ENCODE measurements around the gene CREB3L2. TPM values are rescaled to one million over a fixed set of nuclear protein-coding genes. Genes with fewer than 3 reads are reported as not detected.

The CREB3L2 gene
- total and polyA plus RNA-seq, 2 donors (not counting 1 experiment from before 2014, with no cell fraction given) = 13.8 to 25.1 TPM

DNA sequence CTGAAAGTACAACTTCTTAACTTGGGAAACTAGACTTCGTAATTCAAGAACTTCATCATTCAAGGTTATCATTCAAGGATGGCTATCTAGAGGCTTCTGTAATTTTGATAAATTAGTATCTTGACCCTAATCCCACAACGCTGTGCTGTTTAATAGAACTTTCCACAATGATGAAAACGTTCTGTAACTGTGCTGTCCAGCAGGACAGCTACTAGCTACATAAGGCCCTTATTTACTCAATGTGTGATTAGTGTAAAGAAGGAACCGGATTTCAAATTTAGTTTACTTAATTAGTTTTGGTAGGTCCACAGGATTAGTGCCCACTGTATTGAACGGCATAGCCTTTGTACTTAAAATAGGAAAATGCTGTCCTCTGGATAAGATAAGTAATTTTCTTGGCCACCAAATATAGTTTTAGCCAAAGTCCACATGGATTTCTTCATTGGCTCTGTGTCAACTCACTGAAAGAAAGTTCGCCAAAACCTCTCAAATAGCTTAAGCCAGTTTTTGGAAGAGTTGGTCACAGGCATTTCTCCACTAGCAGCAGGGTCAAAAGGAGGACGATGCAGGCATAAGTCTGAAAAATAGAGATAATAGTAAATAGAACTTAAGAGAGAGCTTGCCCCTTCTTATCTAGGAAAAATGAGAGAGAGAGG, 172.4 kb downstream of the CREB3L2 start:
- no peak overlapping the region for H3K4me2 ChIP-seq (replicated peaks; ENCODE audit: low read depth, low read length, poor library complexity, severe bottlenecking)
- H3K79me2 ChIP-seq (ENCODE audit: control insufficient read depth, insufficient read depth, low read length) = no peaks in the 10 kb centered on the region
- no peak overlapping the region for H2AFZ ChIP-seq (ENCODE audit: insufficient read depth, low read depth, low read length, poor library complexity, severe bottlenecking)
- no peak overlapping the region for H3K4me3 ChIP-seq (ENCODE audit: control extremely low read depth in 1 of 5, extremely low read depth in 1 of 5, insufficient read depth in 1 of 5, low read depth in 2 of 5, low read length in 4 of 5)
- Mint-ChIP-seq H3K27me3 (peaks cover 19% of the 10 kb centered on the region), H3K27ac (no peak overlapping the region), H3K4me1 (no peaks in the 10 kb centered on the region), H3K9me3 (ENCODE audit: insufficient read depth) (peaks cover 12% of the 10 kb centered on the region), H3K4me3 (no peak overlapping the region)
- WGBS (ENCODE audit: insufficient coverage) = 100% methylated on average over 1 of the region's 7 CpGs
- ChIA-PET POLR2A (no interaction called here), CTCF (no interaction called here)
- no peak overlapping the region for H3K27ac ChIP-seq (ENCODE audit: low read length in 2 of 2)
- DNase-seq (no peak), ATAC-seq (ENCODE audit: low read depth) (no peak)
- H3K27me3 ChIP-seq (replicated peaks in 1 of 4; ENCODE audit: control extremely low read depth in 1 of 4, control insufficient read depth in 3 of 4, insufficient read depth in 4 of 4, low read length in 3 of 4) = peaks cover 0 to 5% (median 0%) of the 10 kb centered on the region in 4 experiments
- H3K9me3 ChIP-seq (ENCODE audit: control extremely low read depth in 1 of 3, control insufficient read depth in 2 of 3, insufficient read depth in 1 of 3, low read length in 2 of 3) = peaks cover 0 to 17% (median 9%) of the 10 kb centered on the region in 3 donors
- TF ChIP-seq, protein P1, sequence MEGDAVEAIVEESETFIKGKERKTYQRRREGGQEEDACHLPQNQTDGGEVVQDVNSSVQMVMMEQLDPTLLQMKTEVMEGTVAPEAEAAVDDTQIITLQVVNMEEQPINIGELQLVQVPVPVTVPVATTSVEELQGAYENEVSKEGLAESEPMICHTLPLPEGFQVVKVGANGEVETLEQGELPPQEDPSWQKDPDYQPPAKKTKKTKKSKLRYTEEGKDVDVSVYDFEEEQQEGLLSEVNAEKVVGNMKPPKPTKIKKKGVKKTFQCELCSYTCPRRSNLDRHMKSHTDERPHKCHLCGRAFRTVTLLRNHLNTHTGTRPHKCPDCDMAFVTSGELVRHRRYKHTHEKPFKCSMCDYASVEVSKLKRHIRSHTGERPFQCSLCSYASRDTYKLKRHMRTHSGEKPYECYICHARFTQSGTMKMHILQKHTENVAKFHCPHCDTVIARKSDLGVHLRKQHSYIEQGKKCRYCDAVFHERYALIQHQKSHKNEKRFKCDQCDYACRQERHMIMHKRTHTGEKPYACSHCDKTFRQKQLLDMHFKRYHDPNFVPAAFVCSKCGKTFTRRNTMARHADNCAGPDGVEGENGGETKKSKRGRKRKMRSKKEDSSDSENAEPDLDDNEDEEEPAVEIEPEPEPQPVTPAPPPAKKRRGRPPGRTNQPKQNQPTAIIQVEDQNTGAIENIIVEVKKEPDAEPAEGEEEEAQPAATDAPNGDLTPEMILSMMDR (IDR thresholded peaks at IDR 0.05) = no peak
- no peak for TF ChIP-seq EZH2 (IDR thresholded peaks at IDR 0.05; ENCODE audit: borderline replicate concordance, insufficient read depth, low read depth, low read length, poor library complexity, severe bottlenecking)
- no peaks in the 10 kb centered on the region for H3K36me3 ChIP-seq (replicated peaks in 1 of 2; ENCODE audit: control extremely low read depth in 1 of 2, control insufficient read depth in 1 of 2, extremely low read depth in 1 of 2, insufficient read depth in 2 of 2, low read length in 1 of 2)
- H3K9ac ChIP-seq (ENCODE audit: low read length) = no peak overlapping the region
- no peaks in the 10 kb centered on the region for H3K4me1 ChIP-seq (ENCODE audit: control insufficient read depth in 2 of 2, insufficient read depth in 2 of 2, low read length in 2 of 2)
- intact Hi-C loops (cut with micrococcal nuclease) = no loop called here
- H4K20me1 ChIP-seq (ENCODE audit: control insufficient read depth, insufficient read depth, low read length, poor library complexity, severe bottlenecking) = no peaks in the 10 kb centered on the region

DNA sequence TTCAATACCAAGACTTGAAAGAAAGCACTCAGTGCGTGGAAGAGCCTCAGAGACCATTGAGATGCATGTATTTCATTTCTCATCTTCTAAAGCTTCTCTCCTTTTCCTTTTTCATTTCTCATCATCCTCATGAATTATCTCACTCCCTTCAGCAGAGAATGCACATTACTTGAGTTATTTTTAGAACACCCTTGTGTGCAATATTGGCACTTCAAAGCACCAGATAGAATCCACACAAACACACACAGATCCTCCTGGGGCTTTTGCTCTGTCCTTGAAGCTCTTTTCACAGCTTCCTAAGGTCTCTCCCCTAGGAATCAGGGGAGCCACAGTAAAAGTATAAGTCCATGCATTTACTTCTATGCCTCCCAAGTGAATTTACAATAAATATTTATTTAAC, 173.4 kb downstream of the CREB3L2 start:
- Histone ChIP-seq H3K9ac (ENCODE audit: low read length) (no peak overlapping the region), H3K4me3 (ENCODE audit: control extremely low read depth in 1 of 5, extremely low read depth in 1 of 5, insufficient read depth in 1 of 5, low read depth in 2 of 5, low read length in 4 of 5) (no peak overlapping the region), H3K4me1 (ENCODE audit: control insufficient read depth in 2 of 2, insufficient read depth in 2 of 2, low read length in 2 of 2) (no peaks in the 10 kb centered on the region), H2AFZ (ENCODE audit: insufficient read depth, low read depth, low read length, poor library complexity, severe bottlenecking) (no peak overlapping the region), H3K9me3 (ENCODE audit: control extremely low read depth in 1 of 3, control insufficient read depth in 2 of 3, insufficient read depth in 1 of 3, low read length in 2 of 3) (peaks cover 0 to 14% (median 9%) of the 10 kb centered on the region in 3 donors), H3K36me3 (replicated peaks in 1 of 2; ENCODE audit: control extremely low read depth in 1 of 2, control insufficient read depth in 1 of 2, extremely low read depth in 1 of 2, insufficient read depth in 2 of 2, low read length in 1 of 2) (no peaks in the 10 kb centered on the region), H3K4me2 (replicated peaks; ENCODE audit: low read depth, low read length, poor library complexity, severe bottlenecking) (no peak overlapping the region), H4K20me1 (ENCODE audit: control insufficient read depth, insufficient read depth, low read length, poor library complexity, severe bottlenecking) (no peaks in the 10 kb centered on the region), H3K27ac (ENCODE audit: low read length in 2 of 2) (no peak overlapping the region), H3K79me2 (ENCODE audit: control insufficient read depth, insufficient read depth, low read length) (no peaks in the 10 kb centered on the region), H3K27me3 (replicated peaks in 1 of 4; ENCODE audit: control extremely low read depth in 1 of 4, control insufficient read depth in 3 of 4, insufficient read depth in 4 of 4, low read length in 3 of 4) (peaks cover 0 to 5% (median 0%) of the 10 kb centered on the region in 4 experiments)
- H3K27me3 Mint-ChIP-seq = peaks cover 19% of the 10 kb centered on the region
- ChIA-PET POLR2A (no interaction called here), CTCF (no interaction called here)
- H3K27ac Mint-ChIP-seq = no peak overlapping the region
- TF ChIP-seq, protein P1 (IDR thresholded peaks at IDR 0.05) = no peak
- TF ChIP-seq EZH2 (IDR thresholded peaks at IDR 0.05; ENCODE audit: borderline replicate concordance, insufficient read depth, low read depth, low read length, poor library complexity, severe bottlenecking) = no peak
- DNase-seq (no peak), ATAC-seq (ENCODE audit: low read depth) (no peak)
- intact Hi-C loops (cut with micrococcal nuclease) = no loop called here
- WGBS (ENCODE audit: insufficient coverage) = 50% methylated on average over 1 of the region's 1 CpG
- no peak overlapping the region for H3K4me3 Mint-ChIP-seq
- peaks cover 13% of the 10 kb centered on the region for H3K9me3 Mint-ChIP-seq (ENCODE audit: insufficient read depth)
- H3K4me1 Mint-ChIP-seq = no peaks in the 10 kb centered on the region

All from B cell (primary cell).